ENCODE results near the gene MAGEC3.

DNA sequence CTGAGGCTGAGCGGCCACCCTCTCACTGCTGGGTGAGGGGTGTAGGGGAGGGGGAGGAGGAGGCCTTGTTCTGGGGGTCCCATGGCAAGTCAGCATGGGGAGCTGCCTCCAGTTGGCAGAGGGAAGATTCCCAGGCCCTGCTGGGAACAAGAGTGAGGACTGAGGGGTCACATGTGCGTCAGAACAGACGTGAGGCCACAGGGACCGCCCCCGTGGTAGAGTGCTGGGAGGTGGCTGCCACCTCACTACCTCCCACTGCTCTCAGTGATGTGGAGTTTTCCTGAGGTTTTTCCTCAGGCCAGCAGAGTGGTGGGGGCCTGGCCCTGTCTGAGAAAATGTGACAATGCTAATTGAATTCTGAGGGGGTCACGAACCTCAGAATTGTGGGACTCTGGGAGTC is 66.1 kb downstream of the MAGEC3 start:
- TF ChIP-seq, protein P1, sequence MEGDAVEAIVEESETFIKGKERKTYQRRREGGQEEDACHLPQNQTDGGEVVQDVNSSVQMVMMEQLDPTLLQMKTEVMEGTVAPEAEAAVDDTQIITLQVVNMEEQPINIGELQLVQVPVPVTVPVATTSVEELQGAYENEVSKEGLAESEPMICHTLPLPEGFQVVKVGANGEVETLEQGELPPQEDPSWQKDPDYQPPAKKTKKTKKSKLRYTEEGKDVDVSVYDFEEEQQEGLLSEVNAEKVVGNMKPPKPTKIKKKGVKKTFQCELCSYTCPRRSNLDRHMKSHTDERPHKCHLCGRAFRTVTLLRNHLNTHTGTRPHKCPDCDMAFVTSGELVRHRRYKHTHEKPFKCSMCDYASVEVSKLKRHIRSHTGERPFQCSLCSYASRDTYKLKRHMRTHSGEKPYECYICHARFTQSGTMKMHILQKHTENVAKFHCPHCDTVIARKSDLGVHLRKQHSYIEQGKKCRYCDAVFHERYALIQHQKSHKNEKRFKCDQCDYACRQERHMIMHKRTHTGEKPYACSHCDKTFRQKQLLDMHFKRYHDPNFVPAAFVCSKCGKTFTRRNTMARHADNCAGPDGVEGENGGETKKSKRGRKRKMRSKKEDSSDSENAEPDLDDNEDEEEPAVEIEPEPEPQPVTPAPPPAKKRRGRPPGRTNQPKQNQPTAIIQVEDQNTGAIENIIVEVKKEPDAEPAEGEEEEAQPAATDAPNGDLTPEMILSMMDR (IDR thresholded peaks at IDR 0.05) = no peak
- TF ChIP-seq POLR2A (IDR thresholded peaks at IDR 0.05) = no peak
- TF ChIP-seq POLR2AphosphoS5 (IDR thresholded peaks at IDR 0.05) = no peak
